ENCODE data around the gene EXOSC5.
A peak's percentile ranks its signal among the peaks of the same experiment; 100 is the strongest.
"Not testable (repeated sequence)": the region's sequence is repeated elsewhere in the genome, so short reads cannot be mapped to it uniquely, and the experiment has no call there.

Gene EXOSC5

DNA sequence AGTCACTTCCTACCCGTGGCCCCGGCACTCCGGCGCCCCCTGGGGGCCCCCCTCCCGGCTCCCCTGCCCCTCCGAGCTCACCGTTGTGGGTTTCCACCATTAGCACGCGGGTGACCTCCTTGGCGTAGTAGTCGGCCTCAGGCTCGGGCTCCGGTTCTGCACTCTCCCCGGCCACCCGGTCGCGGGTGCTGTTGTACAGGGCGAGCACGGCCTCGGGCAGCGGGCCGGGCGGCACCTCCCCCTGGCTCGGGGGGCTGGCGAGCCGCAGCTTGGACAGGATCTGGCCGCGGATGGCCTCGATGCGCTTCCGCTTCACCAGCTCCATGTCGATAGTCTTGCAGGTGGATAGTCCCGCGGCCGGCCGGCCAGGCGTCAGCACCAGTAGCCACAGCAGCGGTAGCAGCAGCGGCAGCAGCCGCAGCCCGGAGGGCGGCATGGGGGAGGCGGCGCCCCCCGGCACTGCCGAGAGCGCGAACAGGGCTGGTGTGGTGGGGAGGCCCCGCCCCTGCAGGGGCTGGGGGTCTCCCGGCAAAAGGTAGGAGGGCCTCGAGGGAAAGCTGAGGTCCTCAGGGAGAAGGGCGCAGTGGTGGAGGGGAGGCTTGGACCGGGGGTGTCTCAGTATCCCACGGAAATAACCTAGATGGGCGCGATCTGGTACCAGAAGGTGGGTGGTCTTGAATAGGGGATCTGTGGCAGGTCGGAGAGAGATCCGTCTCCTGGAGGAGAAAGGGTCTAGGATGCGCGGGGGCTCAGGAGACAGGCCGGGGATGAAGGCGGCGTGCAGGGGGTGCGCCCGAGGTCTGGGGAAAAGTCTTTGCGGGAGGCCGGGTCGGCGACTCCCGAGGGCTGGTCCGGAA, 44.3 kb downstream of the EXOSC5 start:
- DNase-seq (ENCODE audit: insufficient read length, low spot score) (peak; percentile 74), FAIRE-seq (peak; percentile 85)
- no peak for TF ChIP-seq POLR2AphosphoS5 (IDR thresholded peaks at IDR 0.05; ENCODE audit: low read depth, low read length)
- no peak for TF ChIP-seq POLR2A (IDR thresholded peaks at IDR 0.05; ENCODE audit: low read depth, low read length)
- no peak; the same call in 1 of the 2 replicates for TF ChIP-seq TAF1 (IDR thresholded peaks at IDR 0.05; ENCODE audit: low read depth, low read length)

DNA sequence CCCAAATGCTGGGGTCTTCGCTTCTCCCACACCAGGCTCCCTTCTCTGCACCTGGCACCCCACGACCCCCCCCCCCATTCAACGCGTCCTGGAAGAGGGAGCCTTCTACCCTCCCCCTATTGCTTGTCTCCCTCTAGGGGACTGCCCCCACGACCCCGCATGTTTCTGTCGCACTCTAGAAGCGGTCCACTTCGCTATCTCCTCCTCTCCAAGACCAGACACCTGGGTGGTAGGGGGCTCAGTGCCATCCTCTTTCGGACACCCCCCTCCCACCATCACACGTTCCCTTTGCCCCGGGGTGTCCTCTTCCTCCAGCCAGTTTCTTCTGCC, 44.9 kb downstream of the EXOSC5 start:
- FAIRE-seq = no peak
- TF ChIP-seq POLR2A (IDR thresholded peaks at IDR 0.05; ENCODE audit: low read depth, low read length) = no peak
- no peak for TF ChIP-seq POU2F2 (IDR thresholded peaks at IDR 0.05; ENCODE audit: low read depth, low read length)
- no peak for TF ChIP-seq POLR2AphosphoS5 (IDR thresholded peaks at IDR 0.05; ENCODE audit: low read depth, low read length)
- TF ChIP-seq PAX5 (IDR thresholded peaks at IDR 0.05; ENCODE audit: insufficient read depth, low read length, severe bottlenecking) = no peak
- TF ChIP-seq TAF1 (IDR thresholded peaks at IDR 0.05; ENCODE audit: low read depth, low read length) = no peak
- TF ChIP-seq SPI1 (IDR thresholded peaks at IDR 0.05; ENCODE audit: low read depth, low read length) = no peak

DNA sequence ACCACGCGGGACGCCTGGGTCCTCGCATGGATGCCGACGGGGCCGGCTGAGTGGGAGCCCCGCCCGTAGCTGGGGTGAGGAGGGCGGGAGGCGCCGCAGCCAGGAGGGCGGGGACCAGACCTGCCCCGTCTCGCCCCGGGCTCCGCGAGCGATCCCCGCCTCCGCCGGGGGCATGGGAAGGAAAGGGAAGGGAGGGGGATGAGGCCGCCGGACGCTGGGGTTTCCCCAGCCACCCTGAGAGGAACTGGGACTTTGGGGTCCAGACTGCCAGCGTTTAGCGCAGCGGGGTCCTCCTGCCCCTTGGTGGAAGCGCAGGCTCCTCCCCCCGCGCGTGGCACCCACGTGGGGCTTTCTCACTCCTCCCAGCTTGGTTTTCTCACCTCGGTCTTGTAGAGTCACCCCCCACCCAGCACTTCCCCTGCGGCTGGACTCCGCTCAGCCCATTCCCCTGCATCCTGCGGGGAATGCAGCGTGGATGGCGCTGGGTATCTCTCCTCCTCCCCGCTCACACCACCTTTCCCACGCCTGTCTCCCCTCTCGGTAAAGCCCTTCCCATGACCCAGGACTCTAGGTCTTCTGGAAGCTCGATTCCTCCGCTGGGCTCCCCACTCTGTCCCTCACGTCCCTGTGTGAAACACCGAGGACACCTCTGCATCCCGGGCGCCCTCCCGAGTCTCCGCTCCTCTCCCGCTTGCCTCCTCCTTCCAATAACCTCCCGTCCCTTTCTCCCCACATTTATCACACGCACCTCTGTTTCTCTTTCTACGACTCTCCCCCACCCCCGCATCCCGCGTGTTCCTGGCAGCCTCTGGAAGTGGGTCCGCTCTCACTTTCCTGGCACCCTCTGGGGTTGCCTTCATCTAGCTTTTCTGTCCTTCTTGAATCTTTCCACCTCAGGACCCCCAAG, 45.6 kb downstream of the EXOSC5 start:
- peak; percentile 81 for DNase-seq (ENCODE audit: insufficient read length, low spot score)
- TF ChIP-seq POLR2A (IDR thresholded peaks at IDR 0.05; ENCODE audit: low read depth, low read length) (peak; percentile 57; the same call in 1 of the 2 replicates), POU2F2 (IDR thresholded peaks at IDR 0.05; ENCODE audit: low read depth, low read length) (0 out of 2 replicates have a peak, but pooled peaks have one; percentile 4), POLR2AphosphoS5 (IDR thresholded peaks at IDR 0.05; ENCODE audit: low read depth, low read length) (0 out of 2 replicates have a peak, but pooled peaks have one; percentile 63), TAF1 (IDR thresholded peaks at IDR 0.05; ENCODE audit: low read depth, low read length) (no peak), SPI1 (IDR thresholded peaks at IDR 0.05; ENCODE audit: low read depth, low read length) (peak; percentile 81), PAX5 (IDR thresholded peaks at IDR 0.05; ENCODE audit: insufficient read depth, low read length, severe bottlenecking) (no peak)
- FAIRE-seq = peak; percentile 88

More for the DNA sequence above, 44.9 kb downstream of the EXOSC5 start:
- no peak for DNase-seq (ENCODE audit: insufficient read length, low spot score)

DNA sequence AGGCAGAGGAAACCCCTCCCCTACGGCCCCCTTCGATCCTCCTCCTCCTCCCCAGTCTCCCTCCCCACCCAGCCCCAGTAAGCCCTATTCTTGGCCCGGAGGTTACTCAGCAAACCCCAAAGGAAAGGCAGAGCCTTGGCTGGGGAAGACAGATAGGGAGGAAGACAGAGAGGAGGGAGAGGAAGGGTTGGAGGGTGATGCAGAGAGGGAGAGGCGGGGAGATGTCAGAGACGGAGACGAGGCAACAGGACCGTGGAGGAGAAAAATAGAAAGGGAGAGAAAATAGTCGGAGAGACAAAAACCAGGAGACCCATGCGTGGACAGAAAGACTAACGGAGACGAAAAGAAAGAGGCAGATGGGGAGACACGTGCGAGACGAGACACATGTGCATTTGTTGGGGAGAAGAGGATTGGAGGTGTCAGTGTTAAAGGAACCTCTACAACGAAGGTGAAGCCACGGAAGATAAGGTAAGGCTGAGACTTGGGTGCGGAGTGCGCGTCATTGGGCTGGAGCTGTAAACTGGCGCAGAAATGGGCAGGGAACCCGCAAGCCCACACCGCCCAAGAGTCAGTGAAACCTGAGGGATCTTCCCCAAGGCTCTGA, 46.3 kb downstream of the EXOSC5 start:
- FAIRE-seq (no peak), DNase-seq (ENCODE audit: insufficient read length, low spot score) (no peak)
- TF ChIP-seq POU2F2 (IDR thresholded peaks at IDR 0.05; ENCODE audit: low read depth, low read length) (0 out of 2 replicates have a peak, but pooled peaks have one; percentile 5), SPI1 (IDR thresholded peaks at IDR 0.05; ENCODE audit: low read depth, low read length) (no peak), POLR2A (IDR thresholded peaks at IDR 0.05; ENCODE audit: low read depth, low read length) (no peak)

DNA sequence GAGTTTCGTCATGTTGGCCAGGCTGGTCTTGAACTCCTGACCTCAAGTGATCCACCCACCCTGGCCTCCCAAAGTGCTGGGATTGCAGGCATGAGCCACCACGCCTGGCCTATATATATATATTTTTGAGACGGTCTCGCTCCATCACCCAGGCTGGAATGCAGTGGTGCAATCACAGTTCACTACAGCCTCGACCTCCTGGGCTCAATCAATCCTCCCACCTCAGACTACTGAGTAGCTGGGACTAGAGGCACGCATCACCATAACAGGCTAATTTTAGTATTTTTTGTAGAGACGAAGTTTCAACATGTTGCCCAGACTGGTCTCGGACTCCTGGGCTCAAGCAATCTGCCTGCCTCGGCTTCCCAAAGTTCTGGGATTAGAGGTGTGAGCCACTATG, 50.2 kb downstream of the EXOSC5 start:
- DNase-seq (ENCODE audit: insufficient read length, low spot score); FAIRE-seq: not testable (repeated sequence)

DNA sequence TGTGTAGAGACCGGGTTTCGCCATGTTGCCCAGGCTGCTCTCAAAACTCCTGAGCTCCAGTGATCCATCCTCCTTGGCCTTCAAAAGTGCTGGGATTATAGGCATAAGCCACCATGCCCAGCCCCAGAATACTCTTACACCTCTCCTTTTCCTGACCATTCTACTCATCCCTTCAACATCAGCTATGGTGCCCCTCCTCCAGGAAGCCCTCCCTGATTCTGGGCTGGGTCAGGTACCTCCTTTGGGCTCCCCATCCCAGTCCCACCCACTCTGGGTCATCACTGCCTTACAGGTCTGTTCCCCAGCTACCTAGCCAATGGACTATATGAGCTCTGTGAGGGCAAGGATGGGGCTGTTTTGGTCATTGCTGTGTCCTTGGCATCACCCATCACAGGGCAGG, 53.0 kb downstream of the EXOSC5 start:
- no peak for DNase-seq (ENCODE audit: insufficient read length, low spot score)
- no peak for FAIRE-seq
- TF ChIP-seq TAF1 (IDR thresholded peaks at IDR 0.05; ENCODE audit: low read depth, low read length) = no peak
- TF ChIP-seq POLR2AphosphoS5 (IDR thresholded peaks at IDR 0.05; ENCODE audit: low read depth, low read length) = no peak
- TF ChIP-seq POLR2A (IDR thresholded peaks at IDR 0.05; ENCODE audit: low read depth, low read length) = no peak

DNA sequence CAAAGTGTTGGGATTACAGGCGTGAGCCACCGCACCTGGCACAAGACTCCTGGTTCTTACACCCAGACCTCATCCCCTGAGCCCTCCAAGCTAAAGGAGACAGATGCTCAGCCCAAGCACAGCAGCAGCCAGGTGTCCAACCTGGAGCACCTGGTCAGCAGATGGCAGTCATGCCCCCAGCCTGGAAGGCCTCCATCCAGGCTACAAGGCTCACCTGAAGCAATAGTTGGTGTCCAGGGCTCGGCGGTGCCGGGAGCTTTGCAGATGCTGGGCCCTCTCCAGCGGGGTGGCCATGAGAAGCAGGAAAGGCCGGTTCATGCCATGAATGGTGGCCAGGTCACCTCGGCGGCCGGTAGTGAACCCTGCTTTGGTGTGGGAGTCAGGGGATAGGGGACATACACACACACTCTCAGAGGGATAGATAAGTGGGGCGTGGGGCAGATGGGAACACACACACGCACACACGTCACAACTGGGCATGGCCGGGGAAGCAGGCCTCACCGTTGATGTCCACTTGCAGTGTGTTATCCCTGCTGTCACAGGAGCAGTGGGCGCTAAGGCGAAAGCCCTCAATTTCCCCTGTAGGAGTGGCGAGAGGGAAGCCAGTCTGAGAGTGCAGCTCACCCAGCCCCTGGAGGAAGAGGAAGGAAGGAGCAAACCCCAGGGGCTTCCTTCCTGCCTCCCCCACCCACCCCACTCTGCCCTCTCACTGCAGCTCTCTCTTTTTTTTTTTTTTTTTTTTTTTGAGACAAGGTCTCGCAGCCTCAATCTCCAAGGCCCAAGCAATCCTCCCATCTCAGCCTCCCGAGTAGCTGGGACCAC, 55.3 kb downstream of the EXOSC5 start:
- DNase-seq (ENCODE audit: insufficient read length, low spot score) = no peak
- no peak for FAIRE-seq
- TF ChIP-seq POLR2A (IDR thresholded peaks at IDR 0.05; ENCODE audit: low read depth, low read length) (no peak), TAF1 (IDR thresholded peaks at IDR 0.05; ENCODE audit: low read depth, low read length) (no peak), POU2F2 (IDR thresholded peaks at IDR 0.05; ENCODE audit: low read depth, low read length) (no peak), POLR2AphosphoS5 (IDR thresholded peaks at IDR 0.05; ENCODE audit: low read depth, low read length) (no peak), PAX5 (IDR thresholded peaks at IDR 0.05; ENCODE audit: insufficient read depth, low read length, severe bottlenecking) (no peak)

DNA sequence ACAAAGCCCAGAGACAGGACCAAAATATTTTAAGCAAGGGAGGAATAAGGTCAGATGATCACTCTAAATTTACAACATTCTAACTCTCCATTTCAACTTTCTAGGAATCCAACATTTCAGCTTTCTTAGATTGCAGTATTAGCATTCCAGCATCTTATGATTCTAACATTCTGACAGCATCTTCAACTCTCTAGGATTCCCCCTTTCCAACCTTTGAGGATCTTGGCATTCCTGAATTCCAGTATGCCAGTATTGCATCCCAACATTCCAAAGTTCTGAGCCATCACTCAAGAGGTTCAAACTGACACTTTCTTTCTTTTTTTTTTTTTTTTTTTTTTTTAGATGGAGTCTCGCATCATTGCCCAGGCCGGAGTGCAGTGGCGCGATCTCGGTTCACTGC, 57.2 kb downstream of the EXOSC5 start:
- FAIRE-seq (no peak), DNase-seq (ENCODE audit: insufficient read length, low spot score) (no peak)
- TF ChIP-seq TAF1 (IDR thresholded peaks at IDR 0.05; ENCODE audit: low read depth, low read length) = no peak
- TF ChIP-seq SPI1 (IDR thresholded peaks at IDR 0.05; ENCODE audit: low read depth, low read length) = no peak
- no peak for TF ChIP-seq POLR2A (IDR thresholded peaks at IDR 0.05; ENCODE audit: low read depth, low read length)
- TF ChIP-seq POLR2AphosphoS5 (IDR thresholded peaks at IDR 0.05; ENCODE audit: low read depth, low read length) = no peak
- TF ChIP-seq PAX5 (IDR thresholded peaks at IDR 0.05; ENCODE audit: insufficient read depth, low read length, severe bottlenecking) = no peak
- TF ChIP-seq POU2F2 (IDR thresholded peaks at IDR 0.05; ENCODE audit: low read depth, low read length) = no peak

All from GM12891 (cell line).